NCI-H2029 (cell line): ENCODE results near the gene WDR41.
"Not testable (repeated sequence)": the region's sequence is repeated elsewhere in the genome, so short reads cannot be mapped to it uniquely, and the experiment has no call there.

ENCODE experiments used
- DNase-seq: peaks from one replicate; lab custom pipeline; 2025; lab: John Stamatoyannopoulos, UW

The WDR41 gene

DNA sequence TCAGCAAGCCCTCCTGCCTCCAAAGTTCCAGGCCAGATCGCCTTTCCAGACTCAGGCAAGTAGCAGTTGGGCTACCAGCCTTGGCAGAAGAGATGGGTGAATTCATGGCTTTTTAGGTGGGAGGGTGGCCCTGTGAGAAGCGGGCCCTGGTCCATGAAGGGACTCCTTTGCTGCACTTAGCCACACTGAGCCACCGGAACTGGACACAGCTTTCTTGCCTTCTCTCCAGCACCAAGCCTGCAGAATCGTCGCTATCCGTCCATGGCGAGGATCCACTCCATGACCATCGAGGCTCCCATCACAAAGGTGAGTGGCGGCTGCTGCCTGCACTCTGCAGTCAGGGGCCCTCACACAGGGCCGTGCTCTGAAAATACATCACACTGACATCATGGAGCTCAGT lies 85.0 kb downstream of the WDR41 start:
- DNase-seq, result no peak

DNA sequence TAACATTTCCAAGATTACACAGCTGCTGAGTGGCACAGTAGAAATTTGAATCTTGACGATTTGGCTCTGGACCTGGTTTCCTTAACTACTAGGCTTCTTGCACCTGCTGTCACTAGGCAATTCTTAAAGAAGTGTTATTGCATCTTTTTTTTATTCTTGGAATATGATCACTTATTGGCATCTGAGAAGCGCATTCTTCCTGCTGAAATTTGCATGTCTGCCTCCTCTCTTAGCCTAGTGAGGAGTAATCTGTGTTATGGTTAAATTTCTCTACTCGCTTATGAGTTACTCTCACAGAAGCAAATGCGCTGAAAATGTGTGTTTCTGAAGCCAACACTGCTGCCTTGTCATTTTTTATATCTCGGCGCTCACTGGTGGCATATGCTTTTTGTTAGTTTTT lies 89.3 kb downstream of the WDR41 start:
- DNase-seq, result no peak

- DNase-seq, result no peak
Measured at GRCh38 chr5:77400645-77401044, 91.5 kb downstream of the WDR41 start.

DNA sequence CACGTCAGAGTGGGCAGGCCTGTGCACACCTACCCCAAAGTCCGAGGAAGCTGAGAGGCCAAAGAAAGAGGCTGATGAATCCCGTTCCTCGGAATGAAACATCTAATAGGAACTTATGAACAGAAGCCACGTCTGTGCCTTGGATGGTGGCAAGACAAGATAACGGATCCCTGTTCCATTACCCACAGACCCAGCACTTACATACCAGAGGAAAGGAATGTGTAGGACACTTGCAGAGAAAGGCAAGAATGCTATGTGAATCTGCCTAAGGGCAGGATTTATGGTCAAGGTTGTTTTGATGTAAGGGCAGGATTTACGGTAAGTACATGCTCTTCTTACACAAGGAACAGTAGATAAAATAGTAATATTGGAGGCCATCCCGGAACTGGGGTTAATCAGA lies 93.2 kb downstream of the WDR41 start:
- no peak for DNase-seq

DNA sequence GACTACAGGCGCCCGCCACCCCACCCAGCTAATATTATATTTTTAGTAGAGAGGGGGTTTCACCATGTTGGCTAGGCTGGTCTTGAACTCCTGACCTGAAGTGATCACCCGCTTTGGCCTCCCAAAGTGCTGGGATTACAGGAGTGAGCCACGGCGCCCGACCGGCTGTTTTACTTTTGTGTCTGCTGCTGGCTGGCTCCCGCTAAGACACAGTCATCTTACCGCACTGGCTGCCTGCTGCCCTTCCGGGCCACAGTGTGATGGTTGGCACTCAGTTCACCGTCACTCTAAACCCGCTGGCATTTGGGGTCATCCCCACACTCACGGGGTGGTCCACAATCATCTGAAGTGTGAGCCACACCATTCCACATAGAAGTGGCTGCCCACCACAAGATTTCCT lies 93.7 kb downstream of the WDR41 start:
- no peak for DNase-seq

DNA sequence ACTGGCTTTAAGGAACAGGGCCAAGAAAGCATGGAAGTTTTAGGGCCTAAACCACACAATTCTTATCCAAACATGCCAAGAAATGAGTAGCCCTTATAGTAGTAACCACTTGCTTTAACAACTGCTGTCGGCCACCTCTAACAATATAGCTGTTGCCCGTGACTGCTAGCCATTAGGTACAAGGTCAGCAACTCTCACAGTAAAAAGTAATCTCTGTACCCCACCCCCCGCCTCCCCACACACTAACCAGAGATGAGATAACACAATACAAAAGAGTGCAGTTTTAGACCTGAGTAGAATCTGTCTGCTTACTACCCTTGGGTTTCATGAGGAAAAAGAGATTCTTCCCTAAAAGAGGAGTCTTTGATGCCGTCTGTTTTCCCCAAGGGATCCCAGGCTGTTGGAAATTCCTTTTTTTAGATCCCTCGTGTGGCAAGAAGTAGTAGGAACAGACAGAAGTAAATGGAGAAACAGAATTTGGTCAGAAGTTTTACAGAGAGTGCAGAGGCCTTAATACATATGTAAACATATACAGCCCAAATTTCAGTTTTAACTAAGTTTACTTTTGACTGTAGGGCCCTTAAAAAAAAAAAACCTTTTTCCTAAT lies 94.3 kb downstream of the WDR41 start:
- DNase-seq, result no peak

DNA sequence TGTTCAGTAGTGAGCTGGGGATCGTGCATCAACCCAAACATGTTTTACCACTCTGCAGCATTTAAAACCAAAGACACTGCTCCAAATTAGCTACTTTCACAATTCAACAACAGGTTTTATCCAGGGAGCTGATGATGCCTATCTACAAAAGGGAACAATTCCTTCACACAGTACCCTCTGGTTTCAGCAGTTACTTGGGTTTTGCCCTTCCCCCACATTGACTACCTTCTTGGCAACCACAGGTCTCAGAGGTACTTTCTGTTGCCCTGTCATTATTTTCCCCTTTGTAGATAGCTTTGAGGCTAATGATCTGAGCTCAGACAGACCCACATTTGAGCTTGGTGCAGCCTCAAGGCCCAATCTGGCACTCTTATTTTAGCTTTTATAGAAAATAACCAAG lies 96.1 kb downstream of the WDR41 start:
- DNase-seq, result no peak

- DNase-seq, result no peak
Measured at GRCh38 chr5:77394064-77394715, 97.9 kb downstream of the WDR41 start.

DNA sequence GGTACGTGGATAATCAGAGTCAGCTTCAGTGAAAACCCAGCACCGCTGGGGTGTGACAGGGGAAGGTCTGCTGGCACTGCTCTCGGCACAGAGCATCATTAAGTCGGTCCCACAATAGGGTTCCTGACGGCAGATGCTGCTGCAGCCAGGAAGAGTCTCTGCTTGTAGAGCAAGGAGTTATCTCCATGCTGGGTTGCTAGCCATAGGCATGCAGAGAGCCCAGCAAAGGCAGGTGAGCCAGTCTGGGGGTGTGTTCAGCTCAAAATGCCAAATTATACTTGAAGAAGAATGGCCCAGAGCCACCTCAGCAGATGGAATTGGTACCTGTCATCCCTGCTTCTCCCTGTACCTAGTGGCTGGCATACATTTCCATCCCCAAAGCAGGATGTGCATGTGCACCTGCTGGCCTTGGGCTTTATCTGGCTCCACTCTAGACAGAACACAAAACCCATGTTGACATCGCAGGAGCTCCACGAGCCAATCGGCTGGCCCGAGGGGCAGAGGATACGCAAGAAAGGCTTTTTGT lies 100.8 kb downstream of the WDR41 start:
- no peak for DNase-seq

DNA sequence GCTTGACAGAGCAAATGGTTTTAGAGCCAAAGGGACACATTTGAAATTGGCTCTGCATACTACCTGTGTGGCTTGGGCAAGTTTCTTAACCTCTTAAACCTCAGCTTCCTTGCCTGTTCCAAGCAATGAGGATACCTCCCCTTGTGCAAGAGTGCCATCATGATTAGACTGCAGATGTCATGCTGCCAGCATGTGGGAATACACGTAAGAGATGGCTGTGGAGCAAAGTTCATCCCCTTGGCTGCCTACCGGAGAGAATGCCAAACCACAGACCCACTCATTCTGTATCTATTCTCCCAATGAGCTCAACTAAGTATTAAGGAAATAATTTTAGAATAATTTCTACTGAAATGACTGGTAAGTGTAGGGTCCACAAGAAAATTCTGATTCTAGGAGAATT lies 101.3 kb downstream of the WDR41 start:
- DNase-seq, result no peak

- DNase-seq, result no peak
Measured at GRCh38 chr5:77390221-77390620, 101.9 kb downstream of the WDR41 start.

DNA sequence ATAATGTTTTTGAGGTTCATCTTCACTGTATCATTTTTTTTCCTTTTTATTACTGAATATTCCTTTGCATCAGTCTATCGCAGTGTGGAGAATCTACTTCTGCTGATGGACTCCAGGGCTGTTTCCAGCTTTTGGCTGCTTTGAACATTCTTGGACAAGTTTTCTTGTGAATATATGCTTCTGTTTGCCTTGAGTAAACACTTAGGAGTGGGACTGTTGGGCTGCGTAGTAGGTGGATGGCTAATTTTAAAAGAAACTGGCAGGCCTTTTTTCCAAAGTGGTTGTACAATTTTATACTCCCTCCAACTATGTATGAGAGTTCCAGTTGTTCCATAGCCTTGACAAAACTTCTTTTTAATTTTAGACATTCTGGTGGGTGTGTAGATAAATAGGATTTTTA lies 102.4 kb downstream of the WDR41 start:
- no peak for DNase-seq

DNA sequence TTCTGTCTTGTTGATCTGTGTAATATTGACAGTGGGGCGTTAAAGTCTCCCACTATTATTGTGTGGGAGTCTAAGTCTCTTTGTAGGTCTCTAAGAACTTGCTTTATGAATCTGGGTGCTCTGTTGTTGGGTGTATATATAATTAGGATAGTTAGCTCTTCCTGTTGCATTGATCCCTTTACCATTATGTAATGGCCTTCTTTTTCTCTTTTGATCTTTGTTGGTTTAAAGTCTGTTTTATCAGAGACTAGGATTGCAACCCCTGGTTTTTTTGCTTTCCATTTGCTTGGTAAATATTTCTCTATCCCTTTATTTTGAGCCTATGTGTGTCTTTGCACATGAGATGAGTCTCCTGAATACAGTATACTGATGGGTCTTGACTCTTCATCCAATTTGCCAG lies 105.8 kb downstream of the WDR41 start:
- not testable (repeated sequence) for DNase-seq

DNA sequence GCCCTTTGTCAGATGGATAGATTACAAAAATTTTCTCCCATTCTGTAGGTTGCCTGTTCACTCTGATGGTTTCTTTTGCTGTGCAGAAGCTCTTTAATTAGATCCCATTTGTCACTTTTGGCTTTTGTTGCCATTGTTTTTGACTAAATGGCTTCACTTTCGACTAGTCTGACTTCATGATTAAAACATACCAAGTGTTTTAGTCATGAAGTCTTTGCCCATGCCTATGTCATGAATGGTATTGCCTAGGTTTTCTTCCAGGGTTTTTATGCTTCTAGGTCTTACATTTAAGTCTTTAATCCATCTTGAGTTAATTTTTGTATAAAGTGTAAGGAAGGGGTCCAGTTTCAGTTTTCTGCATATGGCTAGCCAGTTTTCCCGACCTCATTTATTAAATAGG lies 108.8 kb downstream of the WDR41 start:
- not testable (repeated sequence) for DNase-seq
